B cell (primary cell): ENCODE results near the gene TACR2. TPM values are rescaled to one million over a fixed set of nuclear protein-coding genes. Genes with fewer than 3 reads are reported as not detected.

Source experiments
- ATAC-seq: fragments of 200-7000 bp; cut with Tn5 transposase; one replicate; pipeline ENCODE4 v1.10.0; 2021; ENCODE audit warnings: low read depth, mild to moderate bottlenecking, moderate number of reproducible peaks, moderate library complexity
- CTCF ChIA-PET: fragments of 350-600 bp; sonication (Branson Sonifier 250); formaldehyde crosslinking; loops from one replicate; lab custom pipeline; 2021; ENCODE audit warnings: antibody characterized with exemption, inconsistent platforms; lab: Charles Lee
- POLR2A ChIA-PET: fragments of 350-600 bp; sonication (Branson Sonifier 250); formaldehyde crosslinking; loops from one replicate; lab custom pipeline; 2021; ENCODE audit warnings: antibody characterized with exemption; lab: Charles Lee
- DNase-seq: peaks from one replicate; pipeline ENCODE4 v3.0.0; 2013
- H2AFZ ChIP-seq: 2 replicates; pipeline ENCODE4 v1.6.1; 2012; ENCODE audit warnings: mild to moderate bottlenecking, low read depth, low read length; ENCODE audit not compliant: insufficient read depth, poor library complexity, severe bottlenecking
- H3K27ac ChIP-seq, 2 donors: 1 replicate in 1 of 2; 2 replicates in 1 of 2; pipeline ENCODE4 v1.5.1; 2012 to 2013; ENCODE audit warnings: low read length in 2 of 2, mild to moderate bottlenecking in 2 of 2, moderate library complexity in 1 of 2
- H3K27me3 ChIP-seq, 4 experiments: fragments of 200-600 bp in 1 of 4; sonication (generic) in 1 of 4; replicated peaks in 1 of 4; 1 replicate in 2 of 4; 2 replicates in 2 of 4; pipeline versions ENCODE4 v1.6.1 to v1.7.0; 2013 to 2016; ENCODE audit warnings: low read length in 3 of 4, mild to moderate bottlenecking in 2 of 4, mixed read lengths in 1 of 4, moderate library complexity in 1 of 4; ENCODE audit not compliant: insufficient read depth in 4 of 4, control insufficient read depth in 3 of 4; ENCODE audit errors: control extremely low read depth in 1 of 4
- H3K36me3 ChIP-seq, 2 experiments: replicated peaks in 1 of 2; 1 replicate in 1 of 2; 2 replicates in 1 of 2; pipeline versions ENCODE4 v1.6.1 to v1.7.1; 2013; ENCODE audit warnings: low read length in 1 of 2; ENCODE audit not compliant: insufficient read depth in 2 of 2, control insufficient read depth in 1 of 2; ENCODE audit errors: control extremely low read depth in 1 of 2, extremely low read depth in 1 of 2
- H3K4me1 ChIP-seq, 2 donors: fragments of 200-600 bp in 1 of 2; sonication (generic) in 1 of 2; 1 replicate in 1 of 2; 2 replicates in 1 of 2; pipeline versions ENCODE4 v1.5.1 to v1.6.1; 2013 to 2017; ENCODE audit warnings: low read length in 2 of 2; ENCODE audit not compliant: control insufficient read depth in 2 of 2, insufficient read depth in 2 of 2
- H3K4me2 ChIP-seq: replicated peaks from 2 replicates; pipeline ENCODE3; 2012; ENCODE audit warnings: mild to moderate bottlenecking, low read depth, low read length; ENCODE audit not compliant: poor library complexity, severe bottlenecking
- H3K4me3 ChIP-seq, 5 experiments: fragments of 200-600 bp in 1 of 5; sonication (generic) in 1 of 5; 1 replicate in 3 of 5; 2 replicates in 2 of 5; pipeline versions ENCODE4 v1.5.1 to v1.7.0; 2011 to 2016; ENCODE audit warnings: low read length in 4 of 5, mild to moderate bottlenecking in 4 of 5, low read depth in 2 of 5, control low read depth in 1 of 5, moderate library complexity in 1 of 5; ENCODE audit not compliant: insufficient read depth in 1 of 5; ENCODE audit errors: control extremely low read depth in 1 of 5, extremely low read depth in 1 of 5
- H3K79me2 ChIP-seq: fragments of 200-600 bp; sonication (generic); one replicate; pipeline ENCODE4 v1.6.0; 2016; ENCODE audit warnings: low read length; ENCODE audit not compliant: control insufficient read depth, insufficient read depth
- H3K9ac ChIP-seq: fragments of 200-600 bp; sonication (generic); 2 replicates; pipeline ENCODE4 v1.6.1; 2017; ENCODE audit warnings: mild to moderate bottlenecking, low read length, moderate library complexity
- H3K9me3 ChIP-seq, 3 donors: one replicate each; pipeline versions ENCODE4 v1.6.1 to v1.7.1; 2013; ENCODE audit warnings: low read length in 2 of 3; ENCODE audit not compliant: control insufficient read depth in 2 of 3, insufficient read depth in 1 of 3; ENCODE audit errors: control extremely low read depth in 1 of 3
- H4K20me1 ChIP-seq: 2 replicates; pipeline ENCODE4 v1.6.0; 2012; ENCODE audit warnings: mild to moderate bottlenecking, low read length; ENCODE audit not compliant: insufficient read depth, control insufficient read depth, poor library complexity, severe bottlenecking
- H3K27ac Mint-ChIP-seq: one replicate; pipeline ENCODE4 v1.8.0; 2021; ENCODE audit warnings: mixed read lengths
- H3K27me3 Mint-ChIP-seq: one replicate; pipeline ENCODE4 v1.8.0; 2021; ENCODE audit warnings: mixed read lengths
- H3K4me1 Mint-ChIP-seq: one replicate; pipeline ENCODE4 v1.8.0; 2021; ENCODE audit warnings: mixed read lengths
- H3K4me3 Mint-ChIP-seq: one replicate; pipeline ENCODE4 v1.8.0; 2021; ENCODE audit warnings: mixed read lengths
- H3K9me3 Mint-ChIP-seq: one replicate; pipeline ENCODE4 v1.8.0; 2022; ENCODE audit warnings: mixed read lengths; ENCODE audit not compliant: insufficient read depth
- CTCF ChIP-seq: fragments of 200-600 bp; IDR thresholded peaks from one replicate; pipeline ENCODE4 v1.8.0; 2022; ENCODE audit warnings: antibody characterized with exemption, mild to moderate bottlenecking
- EZH2 ChIP-seq: IDR thresholded peaks from 2 replicates; pipeline ENCODE4 v1.6.1; 2012; ENCODE audit warnings: borderline replicate concordance, low read depth, mild to moderate bottlenecking, moderate library complexity, low read length; ENCODE audit not compliant: insufficient read depth, poor library complexity, severe bottlenecking
- WGBS: methylation state at CpG from one replicate; pipeline ENCODE4 v1.1.5; 2013; ENCODE audit warnings: missing lambda C conversion rate; ENCODE audit not compliant: insufficient coverage; 5-methylcytosine and 5-hydroxymethylcytosine counted together
- intact Hi-C: fragments of 100-400 bp; cut with micrococcal nuclease; formaldehyde crosslinking; loops from one replicate; pipeline ENCODE4 v1.10.0; 2022
- polyA plus RNA-seq: library from polyadenylated mRNA; depleted of rRNA; stranded (reverse); fragments of >200 nt; gene quantifications from 2 replicates; pipeline ENCODE4 v1.2.3, GENCODE V29; 2012
- total RNA-seq, 2 donors: library from RNA; stranded (reverse); fragments of 120-200 nt in 1 of 2; gene quantifications; 1 replicate in 1 of 2; 2 replicates in 1 of 2; pipeline versions ENCODE4 v1.2.3 to v1.2.4, GENCODE V29; 2013 to 2022

Gene TACR2
- total and polyA plus RNA-seq, 2 donors (not counting 1 experiment from before 2014, with no cell fraction given): 0.18 TPM; not detected in 1

GRCh38 chr10:69459893-69460575 is 43.3 kb upstream of the TACR2 start:
- no peak for DNase-seq
- no peak overlapping the region for H3K4me3 Mint-ChIP-seq
- H3K27ac Mint-ChIP-seq: no peak overlapping the region
- TF ChIP-seq EZH2 (no peak), CTCF (no peak)
- no peaks in the 10 kb centered on the region for H3K4me1 ChIP-seq
- peaks cover 4% of the 10 kb centered on the region for H3K27me3 Mint-ChIP-seq
- H3K4me3 ChIP-seq: no peak overlapping the region
- H3K36me3 ChIP-seq: no peaks in the 10 kb centered on the region
- H3K27ac ChIP-seq: no peak overlapping the region
- no peaks in the 10 kb centered on the region for H3K4me1 Mint-ChIP-seq
- no peak overlapping the region for H3K9ac ChIP-seq
- H3K9me3 Mint-ChIP-seq: no peaks in the 10 kb centered on the region
- H3K4me2 ChIP-seq: no peak overlapping the region
- no peak overlapping the region for H2AFZ ChIP-seq
- H4K20me1 ChIP-seq: no peaks in the 10 kb centered on the region
- intact Hi-C loops: no loop called here
- ChIA-PET POLR2A (no interaction called here), CTCF (no interaction called here)
- 94% methylated on average over 10 of the region's 12 CpGs for WGBS
- ATAC-seq: no peak
- no peaks in the 10 kb centered on the region for H3K9me3 ChIP-seq
- H3K27me3 ChIP-seq: no peaks in the 10 kb centered on the region
- no peaks in the 10 kb centered on the region for H3K79me2 ChIP-seq

- H3K27ac Mint-ChIP-seq: no peak overlapping the region
- Histone ChIP-seq H4K20me1 (no peaks in the 10 kb centered on the region), H3K4me3 (no peak overlapping the region), H3K27me3 (no peaks in the 10 kb centered on the region), H3K9me3 (no peaks in the 10 kb centered on the region), H3K36me3 (no peaks in the 10 kb centered on the region), H3K79me2 (no peaks in the 10 kb centered on the region), H2AFZ (no peak overlapping the region), H3K27ac (no peak overlapping the region), H3K9ac (no peak overlapping the region), H3K4me2 (no peak overlapping the region), H3K4me1 (no peaks in the 10 kb centered on the region)
- WGBS: 83% methylated on average over 8 of the region's 8 CpGs
- intact Hi-C loops: no loop called here
- no peak overlapping the region for H3K4me3 Mint-ChIP-seq
- H3K9me3 Mint-ChIP-seq: no peaks in the 10 kb centered on the region
- TF ChIP-seq EZH2: no peak
- TF ChIP-seq CTCF: no peak
- no peak for DNase-seq
- peaks cover 4% of the 10 kb centered on the region for H3K27me3 Mint-ChIP-seq
- no peak for ATAC-seq
- no peaks in the 10 kb centered on the region for H3K4me1 Mint-ChIP-seq
- ChIA-PET CTCF (no interaction called here), POLR2A (no interaction called here)
Measured at GRCh38 chr10:69459101-69459790, 42.5 kb upstream of the TACR2 start.
